ENCODE results near the gene OR10A2. TPM values are rescaled to one million over a fixed set of nuclear protein-coding genes. Genes with fewer than 3 reads are reported as not detected.
"Not testable (repeated sequence)": the region's sequence is repeated elsewhere in the genome, so short reads cannot be mapped to it uniquely, and the experiment has no call there.

Gene OR10A2
- total RNA-seq, 2 donors from 2014 or later, result not detected

- no peak for TF ChIP-seq POLR2A (IDR thresholded peaks at IDR 0.05)
- no peak for TF ChIP-seq CTCF (IDR thresholded peaks at IDR 0.05)
- H3K27ac ChIP-seq, result no peak overlapping the region
Observed at GRCh38 chr11:6843670-6844069, 19.2 kb upstream of the OR10A2 start.

GRCh38 chr11:6844356-6844755 lies 18.5 kb upstream of the OR10A2 start:
- ATAC-seq, result no peak
- no peaks in the 10 kb centered on the region for H3K4me1 ChIP-seq
- no peak for DNase-seq
- no peak overlapping the region for H3K27ac ChIP-seq
- H3K36me3 ChIP-seq (replicated peaks in 1 of 2; ENCODE audit: insufficient read depth in 1 of 2, low read depth in 2 of 2), result no peaks in the 10 kb centered on the region
- no peaks in the 10 kb centered on the region for H3K9me3 ChIP-seq
- intact Hi-C loops (cut with DNase I), result no loop called here
- H3K27me3 ChIP-seq, result no peaks in the 10 kb centered on the region
- 80 to 91% methylated on average over 5 of the region's 5 CpGs for WGBS, 2 donors
- H3K4me3 ChIP-seq, result no peak overlapping the region
- TF ChIP-seq POLR2A (IDR thresholded peaks at IDR 0.05) (no peak), CTCF (IDR thresholded peaks at IDR 0.05) (no peak)

More at GRCh38 chr11:6843670-6844069, 19.2 kb upstream of the OR10A2 start:
- WGBS, 2 donors, result 40 to 46% methylated on average over 2 of the region's 2 CpGs
- H3K4me1 ChIP-seq, result no peaks in the 10 kb centered on the region
- no peaks in the 10 kb centered on the region for H3K9me3 ChIP-seq
- H3K4me3 ChIP-seq, result no peak overlapping the region
- no peaks in the 10 kb centered on the region for H3K27me3 ChIP-seq
- DNase-seq (no peak), ATAC-seq (no peak)
- intact Hi-C loops (cut with DNase I), result no loop called here
- H3K36me3 ChIP-seq (replicated peaks in 1 of 2; ENCODE audit: insufficient read depth in 1 of 2, low read depth in 2 of 2), result no peaks in the 10 kb centered on the region

GRCh38 chr11:6845383-6845782 lies 17.5 kb upstream of the OR10A2 start, which contains the start of gene OR10A5:
OR10A5 (plus strand) TSS chr11:6845683; CDS start chr11:6845683, 0 bp downstream.
- H3K36me3 ChIP-seq (replicated peaks in 1 of 2; ENCODE audit: insufficient read depth in 1 of 2, low read depth in 2 of 2), result no peaks in the 10 kb centered on the region
- intact Hi-C loops (cut with DNase I), result no loop called here
- H3K4me3 ChIP-seq, result no peak within 1 kb of the TSS
- H3K9me3 ChIP-seq, result no peaks in the 10 kb centered on the region
- 49 to 64% methylated on average over 3 of the region's 3 CpGs for WGBS, 2 donors
- H3K27ac ChIP-seq, result no peak within 1 kb of the TSS
- H3K27me3 ChIP-seq, result no peaks in the 10 kb centered on the region
- TF ChIP-seq CTCF (IDR thresholded peaks at IDR 0.05) (no peak), POLR2A (IDR thresholded peaks at IDR 0.05) (no peak)
- ATAC-seq (no peak), DNase-seq (no peak)
- H3K4me1 ChIP-seq, result no peaks in the 10 kb centered on the region

- Histone ChIP-seq H3K4me1 (no peaks in the 10 kb centered on the region), H3K36me3 (replicated peaks in 1 of 2; ENCODE audit: insufficient read depth in 1 of 2, low read depth in 2 of 2) (no peaks in the 10 kb centered on the region), H3K4me3 (no peak overlapping the region), H3K27ac (no peak overlapping the region), H3K9me3 (no peaks in the 10 kb centered on the region), H3K27me3 (no peaks in the 10 kb centered on the region)
- ATAC-seq, result no peak
- TF ChIP-seq POLR2A (IDR thresholded peaks at IDR 0.05) (no peak), CTCF (IDR thresholded peaks at IDR 0.05) (no peak)
- intact Hi-C loops (cut with DNase I), result no loop called here
- 77 to 91% methylated on average over 2 of the region's 2 CpGs for WGBS, 2 donors
- no peak for DNase-seq
Observed at GRCh38 chr11:6850526-6850925, 12.3 kb upstream of the OR10A2 start.

- H3K36me3 ChIP-seq (replicated peaks in 1 of 2; ENCODE audit: insufficient read depth in 1 of 2, low read depth in 2 of 2); H3K4me1 ChIP-seq; H3K27me3 ChIP-seq; H3K27ac ChIP-seq; H3K9me3 ChIP-seq; DNase-seq; H3K4me3 ChIP-seq; ATAC-seq; intact Hi-C loops (cut with DNase I): not testable (repeated sequence)
- 93 to 94% methylated on average over 6 of the region's 6 CpGs for WGBS, 2 donors
Observed at GRCh38 chr11:6854801-6855200, 8.1 kb upstream of the OR10A2 start.
